Heart left ventricle (tissue), 16 donors: ENCODE data around the gene KCNK6. TPM values are rescaled to one million over a fixed set of nuclear protein-coding genes. Genes with fewer than 3 reads are reported as not detected.
A peak's percentile ranks its signal among the peaks of the same experiment; 100 is the strongest.

Experiments
- ATAC-seq, 4 donors: fragments of 200-7000 bp; cut with Tn5 transposase; one replicate each; pipeline ENCODE4 v1.9.1; 2020 to 2022; ENCODE audit warnings: moderate library complexity in 4 of 4, mild to moderate bottlenecking in 3 of 4, moderate number of reproducible peaks in 1 of 4
- DNase-seq, 5 donors: peaks; one replicate each; pipeline ENCODE4 v3.0.0-alpha.2; 2020
- H3K27ac ChIP-seq, 12 donors: fragments of 200-600 bp; sonication (generic) in 4 of 12; one replicate each; pipeline versions ENCODE4 v1.5.0 to v1.8.0; 2016 to 2022; ENCODE audit warnings: mild to moderate bottlenecking in 2 of 12
- H3K27me3 ChIP-seq, 9 donors: fragments of 200-600 bp; sonication (generic) in 2 of 9; one replicate each; pipeline versions ENCODE4 v1.5.1 to v1.8.0; 2016 to 2022; ENCODE audit warnings: mild to moderate bottlenecking in 3 of 9
- H3K36me3 ChIP-seq, 9 donors: fragments of 200-600 bp; sonication (generic) in 2 of 9; one replicate each; pipeline versions ENCODE4 v1.5.0 to v1.8.0; 2018 to 2022; ENCODE audit warnings: mild to moderate bottlenecking in 2 of 9
- H3K4me1 ChIP-seq, 12 donors: fragments of 200-600 bp; sonication (generic) in 4 of 12; one replicate each; pipeline versions ENCODE4 v1.5.0 to v1.8.0; 2016 to 2022; ENCODE audit warnings: mild to moderate bottlenecking in 3 of 12
- H3K4me3 ChIP-seq, 12 donors: fragments of 200-600 bp; sonication (generic) in 4 of 12; one replicate each; pipeline versions ENCODE4 v1.5.0 to v1.8.0; 2017 to 2022; ENCODE audit warnings: mild to moderate bottlenecking in 9 of 12, moderate library complexity in 4 of 12
- H3K9me3 ChIP-seq, 12 donors: fragments of 200-600 bp; sonication (generic) in 4 of 12; one replicate each; pipeline versions ENCODE4 v1.5.0 to v1.8.0; 2016 to 2022; ENCODE audit warnings: mild to moderate bottlenecking in 1 of 12
- CTCF ChIP-seq, 12 donors: fragments of 200-600 bp; sonication (generic) in 4 of 12; IDR thresholded peaks; one replicate each; pipeline versions ENCODE4 v1.5.0 to v1.8.0; 2018 to 2022; ENCODE audit warnings: antibody characterized with exemption in 12 of 12, mild to moderate bottlenecking in 5 of 12
- POLR2A ChIP-seq, 2 donors: fragments of 450-650 bp; IDR thresholded peaks; one replicate each; pipeline ENCODE4 v1.6.1; 2017; ENCODE audit warnings: antibody characterized with exemption in 2 of 2, mild to moderate bottlenecking in 2 of 2, moderate library complexity in 2 of 2
- WGBS, 4 donors: extraction: QIAGEN DNeasy Blood & Tissue Kit in 2 of 4; methylation state at CpG; one replicate each; pipeline versions ENCODE4 v1.1.5 to v1.1.7; 2013 to 2018; 5-methylcytosine and 5-hydroxymethylcytosine counted together
- intact Hi-C, 10 donors: fragments of 100-400 bp; cut with DNase I; formaldehyde crosslinking; loops; one replicate each; pipeline versions ENCODE4 v1.11.1 to v1.14.2; 2022
- polyA plus RNA-seq, 2 donors: library from polyadenylated mRNA; stranded (reverse); fragments of 200-250 nt; gene quantifications; one replicate each; pipeline ENCODE4 v1.2.3, GENCODE V29; 2013
- total RNA-seq, 9 donors: library from RNA; depleted of rRNA in 2 of 9; stranded (reverse); fragments of >200 nt in 2 of 9; fragmentation: NEBNext Ultra II Directional in 3 of 9; extraction: Animal tissue kit (Norgen Biotek cat#: 25700) in 3 of 9; gene quantifications; one replicate each; pipeline versions ENCODE4 v1.1.0 to v1.2.4, GENCODE V29; 2016 to 2023
- donor health status: ischemic (EF 13 %, LVEDD 7.1; RV severe dilation, severe dysfunction).
- donor health status: healthy with polysubstance abuse.
- donor health status: DM: no; HTN: yes; CAD: no.
- donor health status: DM: no; HTN: no; CAD: no.
- donor health status: ischemic (EF 25% LVEDD 6.9; RV normal size, moderate dysfunction).
- donor health status: ischemic (EF 25% LVEDD 5.7; RV mildly dilated, moderate dysfunction).
- donor health status: healthy.
- donor health status: DM: yes; HTN: yes; CAD: no.
- donor health status: ischemic (EF 35%, LVEDD 5.7; RV mildly dilated, moderate dysfunction).
- donor health status: nonischemic (EF 11% LVEDD 7.7; RV severe dilation, severe dysfunction).
- donor health status: DM: yes; HTN: yes; CAD: no.
- donor health status: PGD.
- donor health status: ischemic (EF 29% LVEDD 5.4; RV normal size, mild dysfunction).
- donor health status: nonischemic (EF 23%, LVEDD 6.1; RV moderate dilation, normal function).

KCNK6 gene
- total and polyA plus RNA-seq, 11 donors = 3.1 to 23.6 (median 6.7) TPM

- Histone ChIP-seq H3K4me1 (peaks cover 0 to 7% (median 0%) of the 10 kb centered on the region in 12 donors), H3K27ac (peak overlapping the region in 8 of 12 donors; percentile 9 to 89 (median 56))
- 62 to 79% (median 68%) methylated on average over 12 to 29 of the region's 29 CpGs for WGBS, 4 donors
These were observed 14.7 kb upstream of the KCNK6 start for GRCh38 chr19:38304866-38305429.

GRCh38 chr19:38306236-38306635 is 13.4 kb upstream of the KCNK6 start:
- WGBS, 4 donors = 89 to 98% (median 96%) methylated on average over 3 of the region's 3 CpGs
- ATAC-seq (no peak), DNase-seq (no peak)
- peaks cover 0 to 48% (median 29%) of the 10 kb centered on the region in 9 donors for H3K36me3 ChIP-seq
- no peak overlapping the region for H3K27ac ChIP-seq
- no peak overlapping the region for H3K4me3 ChIP-seq
- H3K9me3 ChIP-seq = no peaks in the 10 kb centered on the region
- H3K4me1 ChIP-seq = peaks cover 0 to 7% (median 0%) of the 10 kb centered on the region in 12 donors
- TF ChIP-seq CTCF (IDR thresholded peaks at IDR 0.05) (no peak), POLR2A (IDR thresholded peaks at IDR 0.05) (no peak)
- H3K27me3 ChIP-seq = no peaks in the 10 kb centered on the region
- intact Hi-C loops = no loop called here

More at GRCh38 chr19:38304866-38305429, 14.7 kb upstream of the KCNK6 start:
- peaks cover 0 to 48% (median 29%) of the 10 kb centered on the region in 9 donors for H3K36me3 ChIP-seq
- TF ChIP-seq POLR2A (IDR thresholded peaks at IDR 0.05) = peak in 1 of 2 donors; percentile 47
- no peak for TF ChIP-seq CTCF (IDR thresholded peaks at IDR 0.05)
- ATAC-seq (peak; percentile 68 to 80 (median 74)), DNase-seq (peak; percentile 43 to 80 (median 72))
- H3K9me3 ChIP-seq = no peaks in the 10 kb centered on the region
- peak overlapping the region in 10 of 12 donors; percentile 7 to 41 (median 30) for H3K4me3 ChIP-seq
- intact Hi-C loops = no loop called here
- H3K27me3 ChIP-seq = no peaks in the 10 kb centered on the region

GRCh38 chr19:38307076-38307475 is 12.6 kb upstream of the KCNK6 start:
- WGBS, 4 donors = 94 to 100% (median 95%) methylated on average over 2 to 4 of the region's 4 CpGs
- DNase-seq = no peak
- Histone ChIP-seq H3K36me3 (peaks cover 0 to 48% (median 29%) of the 10 kb centered on the region in 9 donors), H3K27ac (no peak overlapping the region), H3K4me1 (peaks cover 0 to 7% (median 0%) of the 10 kb centered on the region in 12 donors), H3K4me3 (no peak overlapping the region), H3K27me3 (no peaks in the 10 kb centered on the region), H3K9me3 (no peaks in the 10 kb centered on the region)
- intact Hi-C loops = no loop called here
- no peak for ATAC-seq
- TF ChIP-seq POLR2A (IDR thresholded peaks at IDR 0.05) (no peak), CTCF (IDR thresholded peaks at IDR 0.05) (no peak)

GRCh38 chr19:38307597-38307996 is 12.0 kb upstream of the KCNK6 start:
- no peak for TF ChIP-seq CTCF (IDR thresholded peaks at IDR 0.05)
- TF ChIP-seq POLR2A (IDR thresholded peaks at IDR 0.05) = no peak
- H3K4me1 ChIP-seq = peaks cover 0 to 7% (median 0%) of the 10 kb centered on the region in 12 donors
- H3K36me3 ChIP-seq = peaks cover 0 to 48% (median 29%) of the 10 kb centered on the region in 9 donors
- H3K27me3 ChIP-seq = no peaks in the 10 kb centered on the region
- intact Hi-C loops = no loop called here
- no peak overlapping the region for H3K4me3 ChIP-seq
- H3K27ac ChIP-seq = no peak overlapping the region
- DNase-seq (no peak), ATAC-seq (no peak)
- 83 to 91% (median 86%) methylated on average over 6 to 8 of the region's 8 CpGs for WGBS, 4 donors
- no peaks in the 10 kb centered on the region for H3K9me3 ChIP-seq
